GM19240 (cell line): ENCODE measurements around the gene EGFR.

Experiments
- DNase-seq: peaks from one replicate; pipeline ENCODE4 v3.0.0; 2011; ENCODE audit warnings: low spot score; ENCODE audit not compliant: insufficient read length

The EGFR gene

GRCh38 chr7:55240418-55241142, 221.8 kb downstream of the EGFR start:
- DNase-seq: no peak

- no peak for DNase-seq
These were observed 223.1 kb downstream of the EGFR start for GRCh38 chr7:55241958-55242357.

DNA sequence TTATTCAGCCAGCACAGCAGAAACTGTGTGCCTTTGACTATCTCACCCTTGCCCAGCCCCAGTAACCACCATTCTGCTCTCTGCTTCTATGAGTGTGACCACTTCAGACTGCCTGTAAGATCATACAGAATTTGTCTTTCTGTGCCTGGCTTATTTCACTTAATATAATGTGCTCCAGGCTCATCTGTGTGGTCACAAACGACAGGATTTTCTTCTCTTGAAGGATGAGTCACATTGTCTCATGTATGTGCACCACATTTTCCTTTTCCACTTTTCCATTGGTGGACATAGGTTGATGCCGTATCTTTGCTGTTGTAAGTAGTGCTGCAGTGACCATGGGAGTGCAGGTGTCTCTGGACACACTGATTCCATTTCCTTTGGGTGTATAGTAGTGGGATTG, 223.8 kb downstream of the EGFR start:
- no peak for DNase-seq

DNA sequence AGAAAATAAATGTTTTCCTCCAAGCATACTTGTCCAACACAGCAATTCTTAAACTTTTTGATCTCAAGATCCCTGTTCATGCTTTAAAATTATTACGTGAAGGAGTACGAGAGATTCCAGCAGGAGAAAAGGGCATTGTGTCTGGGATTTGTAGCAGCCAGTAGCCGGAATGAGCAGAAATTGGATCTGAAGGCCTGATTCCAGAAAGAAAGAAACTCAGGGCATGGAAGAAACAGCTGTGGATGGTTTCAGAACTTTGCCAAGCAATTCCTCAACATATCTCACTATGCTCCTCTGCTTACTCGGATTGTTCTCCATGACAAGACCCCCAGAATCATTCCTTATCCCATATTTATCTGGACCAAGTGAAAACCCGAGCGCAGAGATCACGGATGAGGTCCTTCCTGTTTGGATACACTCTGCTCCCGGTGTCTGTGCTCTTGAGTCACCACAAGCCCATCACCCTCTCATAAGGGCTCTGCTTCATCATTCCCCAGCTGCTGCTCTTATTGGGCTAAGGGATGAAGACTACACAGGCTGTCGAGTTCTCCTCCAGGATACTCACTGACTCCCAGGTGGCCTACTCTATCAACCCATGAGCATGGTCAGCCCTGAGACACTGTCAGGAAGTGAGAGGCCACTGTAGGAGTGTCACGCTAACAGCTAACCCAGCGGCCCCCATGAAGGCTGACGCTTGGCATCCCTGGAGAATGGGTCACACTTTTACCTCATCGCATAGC, 225.4 kb downstream of the EGFR start:
- DNase-seq: no peak

GRCh38 chr7:55245271-55245723, 226.5 kb downstream of the EGFR start:
- DNase-seq: no peak

DNA sequence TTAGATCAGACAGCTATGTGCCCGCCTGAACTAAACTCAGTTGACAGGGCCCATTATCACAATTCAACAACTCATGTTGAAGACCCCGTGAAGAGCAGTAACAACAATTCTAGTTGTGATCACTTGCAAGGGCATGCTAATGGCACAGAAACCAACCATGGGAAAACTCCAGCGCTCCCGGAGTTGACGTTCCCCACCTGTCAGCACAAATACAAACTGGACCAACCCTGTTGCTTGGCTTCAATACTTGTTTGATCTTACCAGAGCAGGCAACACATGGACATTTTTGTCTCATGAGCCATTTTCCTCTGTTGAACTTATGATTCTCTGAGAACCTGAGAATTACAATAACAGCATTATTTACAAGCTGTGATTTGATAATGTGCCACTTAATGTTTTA, 227.4 kb downstream of the EGFR start:
- no peak for DNase-seq

DNA sequence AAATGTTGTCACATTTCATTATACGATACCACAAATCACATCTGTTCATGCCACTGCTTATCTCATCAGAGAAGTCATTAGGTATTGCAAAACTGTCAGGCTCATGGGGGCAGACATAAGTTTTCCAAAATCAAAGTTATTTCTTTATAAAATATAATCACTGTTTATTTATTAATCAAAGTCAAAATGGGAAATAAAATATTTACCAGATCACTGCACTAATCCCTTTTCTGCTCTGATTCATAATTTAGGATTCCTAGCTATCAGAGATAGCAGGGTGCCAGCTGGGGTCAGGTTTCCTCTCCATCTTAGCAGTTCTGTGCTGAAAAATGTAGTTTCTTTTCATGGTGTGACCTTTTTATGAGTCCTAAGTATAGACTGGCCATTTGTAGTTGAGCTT, 228.6 kb downstream of the EGFR start:
- DNase-seq: no peak

GRCh38 chr7:55248526-55248925, 229.7 kb downstream of the EGFR start:
- no peak for DNase-seq

GRCh38 chr7:55249332-55249731, 230.5 kb downstream of the EGFR start:
- no peak for DNase-seq

- no peak for DNase-seq
These were observed 231.5 kb downstream of the EGFR start for GRCh38 chr7:55250313-55250712.

DNA sequence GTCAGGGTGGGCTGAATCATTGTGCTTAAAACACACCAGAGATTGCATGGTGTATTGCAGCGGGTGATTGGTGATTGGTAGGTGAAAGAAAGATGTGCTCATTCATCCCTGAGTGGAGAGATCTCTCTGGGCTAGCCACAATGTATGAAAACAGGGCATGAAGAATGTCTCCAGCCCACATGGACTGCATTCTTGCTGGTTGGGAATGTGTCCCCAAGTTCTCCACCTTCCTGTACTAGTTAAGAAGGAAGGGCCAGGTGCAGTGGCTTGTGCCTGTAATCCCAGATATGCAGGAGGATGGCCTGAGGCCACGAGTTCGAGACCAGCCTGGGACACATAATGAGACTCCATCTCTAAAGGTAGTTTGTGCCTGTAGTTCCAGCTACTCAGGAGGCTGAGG, 232.5 kb downstream of the EGFR start:
- DNase-seq: no peak

- no peak for DNase-seq
These were observed 233.1 kb downstream of the EGFR start for GRCh38 chr7:55251911-55252310.

GRCh38 chr7:55252386-55252785, 233.6 kb downstream of the EGFR start:
- DNase-seq: no peak

GRCh38 chr7:55253188-55253587, 234.4 kb downstream of the EGFR start:
- no peak for DNase-seq

- DNase-seq: no peak
These were observed 235.4 kb downstream of the EGFR start for GRCh38 chr7:55254242-55254595.

DNA sequence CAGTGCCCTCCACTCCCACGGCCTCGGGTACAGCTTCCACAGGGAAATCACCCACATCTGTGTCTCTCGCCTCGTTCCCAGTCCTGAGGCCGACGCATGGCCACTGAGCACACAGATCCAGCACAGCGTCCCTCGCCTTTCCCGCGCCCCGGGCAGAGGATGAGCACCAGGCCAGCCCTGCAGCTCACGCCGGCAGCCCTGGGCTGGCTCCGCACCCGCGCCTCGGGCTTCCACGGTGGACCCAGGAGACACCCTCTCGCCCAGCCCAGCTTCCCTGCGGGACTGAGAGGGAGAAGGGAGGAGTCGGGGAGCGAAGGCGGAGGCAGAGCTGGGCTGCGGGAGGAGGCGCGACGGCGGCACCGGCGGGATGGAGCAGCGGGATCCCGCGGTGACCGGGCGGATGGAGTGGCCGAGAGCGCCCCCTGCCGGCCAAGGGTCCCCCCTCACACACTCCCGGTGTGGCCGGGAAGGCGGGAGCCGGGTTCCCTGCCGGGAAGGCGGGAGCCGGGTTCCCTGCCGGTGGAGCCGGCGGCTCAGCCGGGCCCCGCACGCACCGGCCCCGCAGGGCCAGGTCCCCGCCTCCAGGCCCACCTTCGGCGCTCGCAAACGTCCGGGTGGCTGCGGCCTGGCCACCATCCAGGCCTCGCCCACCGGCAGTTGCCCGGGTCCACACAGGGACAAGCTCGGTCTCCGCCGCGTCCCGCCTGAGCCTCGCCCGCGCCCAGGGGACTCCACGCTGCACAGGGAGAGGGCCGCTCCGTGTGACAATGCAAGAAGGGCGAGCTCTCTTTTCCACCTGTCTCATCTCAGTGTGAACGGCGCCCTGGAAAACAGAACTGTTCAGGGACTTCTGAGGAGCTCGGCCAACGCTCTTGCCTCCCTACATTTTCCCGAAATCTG, 236.0 kb downstream of the EGFR start:
- peak; percentile 61 for DNase-seq

GRCh38 chr7:55255496-55256445, 237.0 kb downstream of the EGFR start:
- peak; percentile 54 for DNase-seq

DNA sequence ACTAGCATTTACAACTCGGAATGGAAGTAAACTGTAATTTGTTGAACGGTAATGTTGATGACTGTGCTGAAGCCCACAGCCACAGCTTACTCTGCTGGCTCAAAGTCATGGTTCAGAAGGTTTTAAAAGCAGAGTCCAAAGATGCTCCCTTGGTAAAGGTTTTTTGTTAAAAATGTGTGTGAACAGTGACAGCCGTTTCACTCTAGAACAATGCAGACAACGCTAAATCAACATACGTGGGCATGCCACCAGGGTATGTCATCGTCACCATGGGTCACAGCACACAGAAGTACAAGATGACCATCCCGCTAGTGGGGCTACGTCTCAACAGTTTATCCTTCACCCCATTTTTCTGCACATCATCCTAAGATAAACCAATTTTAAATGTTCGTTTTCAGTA, 239.8 kb downstream of the EGFR start:
- no peak for DNase-seq

- DNase-seq: no peak
These were observed 241.4 kb downstream of the EGFR start for GRCh38 chr7:55260171-55260570.

DNA sequence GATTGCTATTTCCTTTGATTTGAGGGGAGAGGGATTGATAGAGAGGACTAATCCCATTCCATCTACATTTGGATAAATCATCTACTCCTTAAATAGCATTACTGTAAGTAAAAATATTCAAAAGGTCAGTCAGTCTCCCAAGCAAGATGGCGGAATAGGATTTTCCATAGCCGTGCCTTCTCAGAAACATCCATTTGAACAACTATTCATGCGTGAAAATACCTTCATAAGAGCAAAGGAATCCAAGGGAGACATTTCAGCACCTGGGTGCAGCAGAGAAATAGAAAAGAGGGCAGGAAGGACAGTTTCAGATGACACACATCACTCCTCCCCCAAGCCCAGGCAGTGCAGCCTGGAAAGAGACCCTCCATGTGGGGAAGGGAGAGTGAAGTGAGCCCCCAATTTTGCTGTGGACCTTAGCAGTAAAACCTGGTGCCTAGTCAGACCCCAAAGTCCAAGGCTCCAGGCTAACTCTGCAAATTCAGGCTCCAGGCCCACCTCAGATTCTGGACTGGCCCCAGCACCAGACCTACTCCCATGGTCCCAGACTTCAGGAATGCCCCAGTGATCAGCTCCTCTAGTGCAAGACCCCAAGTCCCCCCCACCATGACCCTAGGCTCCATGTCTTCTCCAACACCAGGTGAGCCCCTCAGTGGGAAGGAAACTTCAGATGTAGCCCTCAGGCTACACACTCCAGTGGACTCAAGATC, 242.0 kb downstream of the EGFR start:
- no peak for DNase-seq
